IPS-NIHi7 (cell line): Measurements from ENCODE around the gene GON4L.
A peak's percentile ranks its signal among the peaks of the same experiment; 100 is the strongest.
"Not testable (repeated sequence)": the region's sequence is repeated elsewhere in the genome, so short reads cannot be mapped to it uniquely, and the experiment has no call there.

Source experiments
- DNase-seq: peaks from one replicate; pipeline ENCODE4 v3.0.0; 2012; ENCODE audit warnings: mixed read lengths; ENCODE audit errors: extremely low spot score

The GON4L gene, protein sequence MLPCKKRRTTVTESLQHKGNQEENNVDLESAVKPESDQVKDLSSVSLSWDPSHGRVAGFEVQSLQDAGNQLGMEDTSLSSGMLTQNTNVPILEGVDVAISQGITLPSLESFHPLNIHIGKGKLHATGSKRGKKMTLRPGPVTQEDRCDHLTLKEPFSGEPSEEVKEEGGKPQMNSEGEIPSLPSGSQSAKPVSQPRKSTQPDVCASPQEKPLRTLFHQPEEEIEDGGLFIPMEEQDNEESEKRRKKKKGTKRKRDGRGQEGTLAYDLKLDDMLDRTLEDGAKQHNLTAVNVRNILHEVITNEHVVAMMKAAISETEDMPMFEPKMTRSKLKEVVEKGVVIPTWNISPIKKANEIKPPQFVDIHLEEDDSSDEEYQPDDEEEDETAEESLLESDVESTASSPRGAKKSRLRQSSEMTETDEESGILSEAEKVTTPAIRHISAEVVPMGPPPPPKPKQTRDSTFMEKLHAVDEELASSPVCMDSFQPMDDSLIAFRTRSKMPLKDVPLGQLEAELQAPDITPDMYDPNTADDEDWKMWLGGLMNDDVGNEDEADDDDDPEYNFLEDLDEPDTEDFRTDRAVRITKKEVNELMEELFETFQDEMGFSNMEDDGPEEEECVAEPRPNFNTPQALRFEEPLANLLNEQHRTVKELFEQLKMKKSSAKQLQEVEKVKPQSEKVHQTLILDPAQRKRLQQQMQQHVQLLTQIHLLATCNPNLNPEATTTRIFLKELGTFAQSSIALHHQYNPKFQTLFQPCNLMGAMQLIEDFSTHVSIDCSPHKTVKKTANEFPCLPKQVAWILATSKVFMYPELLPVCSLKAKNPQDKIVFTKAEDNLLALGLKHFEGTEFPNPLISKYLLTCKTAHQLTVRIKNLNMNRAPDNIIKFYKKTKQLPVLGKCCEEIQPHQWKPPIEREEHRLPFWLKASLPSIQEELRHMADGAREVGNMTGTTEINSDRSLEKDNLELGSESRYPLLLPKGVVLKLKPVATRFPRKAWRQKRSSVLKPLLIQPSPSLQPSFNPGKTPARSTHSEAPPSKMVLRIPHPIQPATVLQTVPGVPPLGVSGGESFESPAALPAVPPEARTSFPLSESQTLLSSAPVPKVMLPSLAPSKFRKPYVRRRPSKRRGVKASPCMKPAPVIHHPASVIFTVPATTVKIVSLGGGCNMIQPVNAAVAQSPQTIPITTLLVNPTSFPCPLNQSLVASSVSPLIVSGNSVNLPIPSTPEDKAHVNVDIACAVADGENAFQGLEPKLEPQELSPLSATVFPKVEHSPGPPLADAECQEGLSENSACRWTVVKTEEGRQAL (N-terminal part only)

GRCh38 chr1:155856975-155857930 is at the start of gene GON4L:
Gene GON4L (minus strand): TSS chr1:155857214. CDS start chr1:155853780, 3,434 bp downstream.
- peak; percentile 97 for DNase-seq

GRCh38 chr1:155904261-155904660 is 47.2 kb upstream of the GON4L start:
- DNase-seq = no peak

DNA sequence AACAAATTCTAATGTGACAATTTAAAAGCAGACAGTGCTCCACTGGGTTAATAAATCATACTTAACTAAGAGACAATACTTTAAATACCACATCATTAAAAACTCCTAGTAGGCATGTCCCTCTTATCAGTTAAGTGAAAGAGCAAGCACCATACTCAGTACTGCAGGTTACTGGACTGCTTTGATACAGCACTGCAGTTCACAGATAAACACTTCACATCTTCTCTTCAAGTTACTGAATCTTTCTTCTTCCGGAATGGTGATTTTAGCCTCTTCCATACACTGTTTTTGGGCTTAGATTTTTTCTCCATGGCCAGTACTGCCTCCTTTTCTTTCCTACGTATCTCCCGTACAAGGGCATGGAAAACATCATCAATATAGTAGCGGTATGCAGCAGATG is 43.1 kb upstream of the GON4L start:
- no peak for DNase-seq

- no peak for DNase-seq
Measured at GRCh38 chr1:155899683-155900082, 42.7 kb upstream of the GON4L start.

GRCh38 chr1:155898888-155899287 is 41.9 kb upstream of the GON4L start:
- DNase-seq = no peak

GRCh38 chr1:155897746-155898145 is 40.7 kb upstream of the GON4L start:
- DNase-seq = no peak

DNA sequence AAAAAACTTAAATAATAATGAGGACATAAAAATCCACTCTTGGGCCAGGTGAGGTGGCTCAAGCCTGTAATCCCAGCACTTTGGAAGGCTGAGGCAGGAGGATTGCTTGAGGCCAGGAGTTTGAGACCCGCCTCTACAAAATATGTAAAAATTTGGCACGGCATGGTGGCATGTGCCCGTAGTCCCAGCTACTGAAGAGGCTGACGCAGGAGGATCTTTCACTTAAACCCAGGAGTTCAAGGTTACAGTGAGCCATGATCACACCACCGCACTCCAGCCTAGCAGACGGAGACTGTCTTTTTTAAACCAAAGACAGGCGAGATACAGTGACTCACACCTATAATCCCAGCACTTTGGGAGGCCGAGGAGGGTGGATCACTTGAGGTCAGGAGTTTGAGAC is 39.5 kb upstream of the GON4L start:
- DNase-seq = not testable (repeated sequence)

DNA sequence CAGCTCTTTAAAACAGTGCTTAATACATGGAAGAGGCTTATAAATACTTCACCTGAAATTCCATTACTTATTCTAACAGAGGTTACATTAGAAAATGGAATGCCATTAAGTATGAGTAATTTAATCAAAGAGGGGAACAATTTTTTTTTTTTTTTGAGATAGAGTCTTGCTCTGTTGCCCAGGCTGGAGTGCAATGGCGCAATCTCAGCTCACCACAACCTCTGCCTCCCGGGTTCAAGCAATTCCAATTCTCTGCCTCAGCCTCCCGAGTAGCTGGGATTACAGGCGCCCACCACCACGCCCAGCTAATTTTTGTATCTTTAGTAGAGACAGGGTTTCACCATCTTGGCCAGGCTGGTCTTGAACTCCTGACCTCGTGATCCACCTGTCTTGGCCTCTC is 38.6 kb upstream of the GON4L start:
- DNase-seq = not testable (repeated sequence)

DNA sequence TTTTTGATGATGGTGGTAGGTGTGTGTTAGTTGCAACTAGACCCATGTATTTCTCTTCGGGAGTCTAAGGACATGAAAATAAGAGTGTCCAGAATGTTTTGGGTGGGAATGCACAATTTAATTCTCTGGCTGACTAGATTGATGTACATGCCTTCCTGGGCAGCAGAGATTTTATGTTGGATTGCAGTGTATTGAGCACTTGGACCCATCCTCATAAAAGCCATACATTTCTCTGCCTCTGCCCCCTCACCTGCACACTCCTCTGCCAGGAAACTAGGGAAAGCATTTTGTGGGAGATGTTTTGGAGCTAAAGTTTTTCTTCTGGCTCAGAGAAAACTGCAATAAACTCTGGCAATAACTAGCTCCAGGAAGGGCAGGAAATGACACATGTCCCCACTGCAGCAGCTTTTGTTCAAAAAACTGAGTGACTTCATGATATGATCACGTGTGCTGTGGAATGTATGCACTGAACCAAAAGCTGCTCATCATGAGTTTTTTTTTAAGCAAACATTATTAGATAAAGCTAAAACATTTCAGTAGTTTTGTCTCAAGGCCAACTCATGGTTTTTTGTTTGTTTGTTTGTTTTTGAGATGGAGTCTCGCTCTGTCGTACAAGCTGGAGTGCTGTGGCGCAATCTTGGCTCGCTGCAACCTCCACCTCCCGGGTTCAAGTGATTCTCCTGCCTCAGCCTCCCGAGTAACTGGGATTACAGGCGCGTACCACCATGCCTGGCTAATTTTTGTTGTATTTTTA is 36.6 kb upstream of the GON4L start:
- DNase-seq = no peak

DNA sequence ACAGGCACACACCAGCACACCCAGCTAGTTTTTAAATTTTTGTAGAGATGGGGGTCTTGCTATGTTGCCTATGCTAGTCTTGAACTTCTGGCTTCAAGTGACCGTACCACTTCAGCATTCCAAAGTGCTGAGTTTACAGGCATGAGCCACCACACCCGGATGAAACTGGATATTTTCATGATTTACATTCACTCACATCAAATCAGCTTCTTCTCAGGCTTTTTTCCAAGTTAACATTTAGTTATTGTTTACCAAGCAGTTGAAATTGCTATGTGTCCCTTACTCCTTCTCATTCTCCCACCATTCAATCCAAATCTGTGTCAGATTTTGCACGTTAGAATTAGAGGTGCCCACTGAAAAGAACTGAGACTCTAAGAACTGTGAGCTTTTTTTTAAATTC is 35.8 kb upstream of the GON4L start:
- no peak for DNase-seq

- DNase-seq = no peak
Measured at GRCh38 chr1:155890251-155890650, 33.2 kb upstream of the GON4L start.

DNA sequence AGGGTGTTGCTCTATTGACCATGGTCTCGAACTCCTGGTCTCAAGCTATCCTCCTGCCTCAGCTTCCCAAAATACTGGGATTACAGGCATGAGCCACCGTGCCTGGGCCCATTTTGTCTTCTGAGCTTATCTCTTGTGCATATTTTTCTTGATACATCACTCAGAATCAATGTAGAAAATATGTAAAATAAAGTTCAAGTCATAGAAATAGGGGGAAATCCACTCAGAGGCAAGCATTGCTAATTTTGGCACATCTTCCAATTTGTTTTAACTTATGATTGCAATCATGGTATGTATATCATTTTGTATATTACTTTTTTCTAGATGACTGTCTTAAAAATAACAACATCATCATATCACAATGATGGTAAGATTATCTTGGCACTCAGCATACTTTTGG is 32.6 kb upstream of the GON4L start:
- DNase-seq = no peak

DNA sequence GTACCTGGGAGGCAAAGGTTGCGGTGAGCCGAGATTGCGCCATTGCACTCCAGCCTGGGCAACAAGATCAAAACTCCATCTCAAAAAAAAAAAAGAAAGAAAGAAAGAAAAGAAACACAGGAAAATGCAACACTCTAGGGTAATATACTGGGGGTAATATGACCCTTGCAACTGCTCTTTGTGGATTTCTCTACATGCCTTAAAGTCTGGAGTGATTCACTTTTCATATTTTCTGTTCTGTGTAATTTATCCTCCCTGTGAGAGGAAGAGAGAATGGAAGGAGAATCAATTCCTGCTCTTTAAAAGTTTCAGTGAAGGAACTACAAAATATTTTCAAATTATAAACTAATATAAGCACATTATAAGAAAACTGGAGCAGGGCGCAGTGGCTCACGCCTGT is 31.5 kb upstream of the GON4L start:
- no peak for DNase-seq

- DNase-seq = no peak
Measured at GRCh38 chr1:155884982-155885381, 28.0 kb upstream of the GON4L start.

DNA sequence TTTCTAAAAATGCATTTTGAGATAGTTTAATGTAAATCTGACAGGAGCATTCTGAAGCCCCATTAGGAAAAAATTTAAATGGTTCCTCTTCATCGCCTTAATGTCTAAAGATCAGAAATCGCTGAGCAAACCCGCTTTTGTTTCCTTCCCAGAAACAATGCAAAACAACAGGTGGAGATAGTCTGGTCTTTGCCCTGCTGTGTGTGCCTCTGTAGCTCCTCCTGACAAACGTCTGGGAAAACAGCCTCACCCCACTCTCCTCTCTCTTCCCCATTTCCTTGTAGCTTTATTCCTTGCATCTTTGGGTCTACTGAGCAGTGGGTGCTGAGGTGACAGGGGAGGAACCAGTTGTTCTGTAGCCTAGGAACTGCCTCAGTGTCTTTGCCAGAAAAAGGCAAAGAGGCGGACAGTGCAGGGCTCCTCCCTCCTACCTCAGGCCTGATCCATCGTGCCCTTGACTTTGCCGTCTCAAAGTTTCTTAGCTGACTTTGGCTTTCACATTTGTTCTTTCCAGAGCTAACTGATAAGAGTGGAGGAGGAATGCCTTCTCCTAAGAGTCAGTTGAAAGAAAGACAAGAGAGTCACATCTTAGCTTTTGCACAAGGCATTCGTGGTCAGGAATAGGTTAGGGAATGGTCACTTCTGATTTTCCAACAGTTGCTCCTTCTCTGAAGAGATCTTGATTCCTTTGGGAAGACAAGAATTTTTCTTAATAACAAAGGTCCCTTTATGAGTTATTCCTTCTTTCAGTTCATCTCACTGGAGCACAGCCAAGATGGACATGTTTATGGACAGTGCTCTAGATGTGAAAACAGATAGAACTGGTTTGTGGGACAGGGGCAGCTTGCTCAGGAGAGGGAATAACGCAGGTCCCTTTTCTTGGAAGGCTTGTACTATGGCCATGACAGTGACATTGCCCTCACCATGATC is 27.3 kb upstream of the GON4L start:
- no peak for DNase-seq

DNA sequence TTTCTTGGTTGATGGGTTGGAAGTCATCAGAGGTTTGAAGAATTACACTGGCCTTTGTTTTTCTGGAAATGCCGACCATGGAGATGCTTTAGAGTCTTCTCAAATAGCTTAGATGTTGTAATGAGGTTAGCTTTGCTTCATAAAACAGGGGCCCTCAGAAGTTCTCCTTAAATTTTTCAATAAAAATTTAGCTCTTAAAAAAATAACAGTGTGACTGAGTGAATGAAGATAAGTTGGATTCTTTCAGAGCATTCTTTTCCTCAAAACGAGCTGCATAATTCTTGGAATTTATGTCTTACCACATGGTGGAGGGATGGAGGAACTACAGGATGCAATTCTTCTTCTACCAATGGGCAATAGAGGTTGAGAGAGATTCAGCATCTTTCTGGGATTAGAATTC is 25.8 kb upstream of the GON4L start:
- no peak for DNase-seq

DNA sequence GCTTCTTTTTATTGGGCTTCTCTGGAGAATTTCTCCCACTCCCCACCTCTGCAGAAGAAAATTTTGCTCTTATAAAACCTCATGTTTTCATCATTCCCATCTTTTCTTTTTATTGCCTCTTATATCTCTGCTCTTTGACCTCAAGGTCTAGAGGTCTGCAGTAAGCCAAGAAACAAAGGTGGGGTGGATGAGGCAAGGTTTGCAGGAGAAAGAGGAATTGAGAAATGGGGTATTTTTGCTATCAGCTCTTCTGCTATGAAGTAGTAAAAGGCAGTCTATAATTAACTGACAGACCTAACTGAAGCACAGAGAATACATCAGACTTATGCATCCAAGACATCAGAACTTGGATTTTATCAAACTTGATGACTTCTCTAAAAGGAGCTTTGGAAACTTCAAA is 25.2 kb upstream of the GON4L start:
- no peak for DNase-seq

GRCh38 chr1:155880950-155881349 is 23.9 kb upstream of the GON4L start:
- no peak for DNase-seq

GRCh38 chr1:155880251-155880650 is 23.2 kb upstream of the GON4L start:
- no peak for DNase-seq
